ENCODE measurements around the gene PLD6.
"Not testable (repeated sequence)": the region's sequence is repeated elsewhere in the genome, so short reads cannot be mapped to it uniquely, and the experiment has no call there.

The PLD6 gene

GRCh38 chr17:17175917-17176316 is 30.2 kb downstream of the PLD6 start:
- DNase-seq (ENCODE audit: low read depth): no peak

DNA sequence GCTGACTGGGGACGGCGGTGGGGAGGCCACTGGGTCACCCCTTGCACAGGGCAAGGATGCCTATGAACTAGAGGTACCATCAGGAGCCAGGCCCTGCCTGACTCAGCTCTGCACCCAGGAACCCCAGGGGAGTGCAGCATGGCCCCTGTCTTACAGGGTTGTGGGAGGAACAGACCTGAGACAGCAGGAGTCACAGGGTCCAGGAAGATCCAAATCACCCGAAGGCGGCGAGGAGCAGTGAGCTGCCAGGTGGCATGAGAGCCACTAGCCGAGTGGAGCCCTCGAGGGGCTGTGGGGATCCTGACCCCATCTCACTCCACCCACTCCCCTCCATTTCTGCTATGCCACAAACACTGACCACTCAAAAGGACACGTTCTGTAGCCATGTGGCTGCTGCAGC is 30.8 kb downstream of the PLD6 start:
- no peak for DNase-seq (ENCODE audit: low read depth)

- DNase-seq (ENCODE audit: low read depth): no peak
Observed at GRCh38 chr17:17173921-17174320, 32.2 kb downstream of the PLD6 start.

- no peak for DNase-seq (ENCODE audit: low read depth)
Observed at GRCh38 chr17:17172990-17173389, 33.1 kb downstream of the PLD6 start.

DNA sequence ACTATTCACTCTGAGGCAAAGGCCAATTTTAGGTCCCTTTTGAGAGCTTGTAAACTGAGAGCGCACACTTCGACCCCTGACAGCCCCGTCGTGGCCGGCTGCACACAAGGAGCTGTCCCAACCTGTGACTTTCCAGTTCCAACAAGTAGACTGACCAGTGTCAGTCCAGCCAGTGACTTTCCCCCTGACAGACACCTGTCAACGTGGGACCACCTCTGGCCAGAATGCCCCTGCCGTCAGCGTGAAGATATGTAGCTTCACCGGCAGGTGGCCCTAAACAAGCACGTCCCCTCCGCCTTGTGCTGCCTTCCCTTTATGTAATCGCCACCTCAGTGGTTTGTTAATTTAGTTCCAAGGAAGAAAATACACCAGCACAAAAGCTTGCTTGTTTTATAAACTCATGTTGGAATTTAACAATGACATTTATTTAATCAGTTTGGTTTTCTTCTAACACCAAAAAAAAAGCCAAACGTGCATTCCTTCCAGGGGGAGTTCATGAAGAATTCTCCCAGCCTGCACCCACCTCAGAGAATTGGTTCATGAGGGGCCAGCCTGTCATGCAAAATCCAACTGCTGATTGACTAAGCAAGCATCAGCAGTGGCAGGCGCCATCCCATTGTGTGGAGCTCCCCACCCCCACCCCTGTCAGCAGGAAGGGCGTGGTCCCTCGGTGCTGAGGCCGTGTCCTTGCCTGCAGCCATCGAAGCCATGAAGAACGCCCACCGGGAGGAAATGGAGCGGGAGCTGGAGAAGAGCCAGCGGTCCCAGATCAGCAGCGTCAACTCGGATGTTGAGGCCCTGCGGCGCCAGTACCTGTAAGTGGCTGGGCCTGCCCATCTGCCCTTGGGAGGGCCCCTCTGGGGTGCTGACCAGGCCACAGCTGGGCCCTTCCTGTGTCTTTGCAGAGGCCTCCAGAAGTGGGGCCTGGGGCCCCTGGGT is 33.9 kb downstream of the PLD6 start:
- DNase-seq (ENCODE audit: low read depth): no peak

- DNase-seq (ENCODE audit: low read depth): no peak
Observed at GRCh38 chr17:17171186-17171585, 34.9 kb downstream of the PLD6 start.

- DNase-seq (ENCODE audit: low read depth): peak; percentile 77
Observed at GRCh38 chr17:17170346-17170985, 35.7 kb downstream of the PLD6 start.

GRCh38 chr17:17169396-17169795 is 36.7 kb downstream of the PLD6 start:
- no peak for DNase-seq (ENCODE audit: low read depth)

GRCh38 chr17:17168401-17168800 is 37.7 kb downstream of the PLD6 start:
- no peak for DNase-seq (ENCODE audit: low read depth)

DNA sequence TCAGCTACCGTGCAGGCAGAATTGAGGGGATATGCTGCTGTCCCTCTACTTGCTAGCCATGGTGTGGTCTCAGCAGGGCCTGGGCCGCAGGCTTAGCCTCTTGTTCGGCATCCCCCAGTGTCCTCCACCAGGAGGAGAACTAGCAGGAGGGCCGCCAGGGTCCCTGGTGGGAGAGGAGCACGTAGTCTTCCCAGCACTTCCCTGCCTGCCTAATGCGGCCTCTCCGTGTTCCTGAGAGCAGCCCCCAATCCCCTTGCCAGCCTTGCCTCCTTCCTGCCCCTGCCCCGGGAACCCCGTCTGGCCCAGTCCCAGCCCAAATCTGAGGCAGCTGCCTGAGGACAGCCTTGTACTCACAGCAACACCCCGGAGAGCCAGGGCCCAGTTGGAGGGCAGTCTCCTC is 38.1 kb downstream of the PLD6 start:
- no peak for DNase-seq (ENCODE audit: low read depth)

DNA sequence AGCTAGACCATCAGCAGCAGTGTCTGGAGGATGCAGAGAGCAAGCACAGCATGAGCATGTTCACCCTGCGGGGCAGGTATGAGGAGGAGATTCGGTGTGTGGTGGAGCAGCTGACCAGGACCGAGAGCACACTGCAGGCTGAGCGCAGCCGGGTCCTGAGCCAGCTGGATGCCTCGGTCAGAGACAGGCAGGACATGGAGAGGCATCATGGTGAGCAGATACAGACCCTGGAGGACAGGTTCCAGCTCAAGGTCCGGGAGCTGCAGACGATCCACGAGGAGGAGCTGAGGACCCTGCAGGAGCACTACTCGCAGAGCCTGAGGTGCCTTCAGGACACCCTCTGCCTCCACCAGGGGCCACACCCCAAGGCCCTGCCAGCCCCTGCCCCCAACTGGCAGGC is 38.8 kb downstream of the PLD6 start:
- no peak for DNase-seq (ENCODE audit: low read depth)

GRCh38 chr17:17166446-17166845 is 39.7 kb downstream of the PLD6 start:
- DNase-seq (ENCODE audit: low read depth): no peak

DNA sequence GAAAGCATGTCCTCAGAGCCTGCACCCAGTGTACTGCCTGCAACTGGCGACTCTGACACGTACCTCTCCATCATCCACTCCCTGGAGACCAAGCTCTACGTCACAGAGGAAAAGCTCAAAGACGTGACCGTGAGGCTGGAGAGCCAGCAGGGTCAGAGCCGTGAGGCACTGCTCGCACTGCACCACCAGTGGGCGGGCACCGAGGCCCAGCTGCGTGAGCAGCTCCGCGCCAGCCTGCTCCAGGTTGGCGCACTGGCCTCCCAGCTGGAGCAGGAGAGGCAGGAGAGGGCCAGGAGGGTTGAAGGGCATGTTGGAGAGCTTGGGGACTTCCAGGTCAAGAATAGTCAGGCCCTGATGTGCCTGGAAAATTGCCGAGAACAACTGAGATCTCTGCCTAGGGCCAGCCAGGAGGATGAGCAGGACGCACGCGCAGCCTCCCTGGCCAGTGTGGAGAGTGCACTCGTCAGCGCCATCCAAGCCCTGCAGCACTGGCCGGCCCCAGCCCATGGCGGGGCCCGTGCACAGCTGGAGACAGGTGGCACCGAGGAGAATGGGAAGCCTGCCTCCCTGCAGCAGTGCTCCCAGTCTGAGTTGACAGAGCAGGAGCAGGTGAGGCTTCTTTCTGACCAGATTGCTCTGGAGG is 40.3 kb downstream of the PLD6 start:
- DNase-seq (ENCODE audit: low read depth): no peak

GRCh38 chr17:17164676-17165075 is 41.5 kb downstream of the PLD6 start:
- no peak for DNase-seq (ENCODE audit: low read depth)

GRCh38 chr17:17164156-17164555 is 42.0 kb downstream of the PLD6 start:
- no peak for DNase-seq (ENCODE audit: low read depth)

GRCh38 chr17:17161759-17162158 is 44.4 kb downstream of the PLD6 start:
- no peak for DNase-seq (ENCODE audit: low read depth)

DNA sequence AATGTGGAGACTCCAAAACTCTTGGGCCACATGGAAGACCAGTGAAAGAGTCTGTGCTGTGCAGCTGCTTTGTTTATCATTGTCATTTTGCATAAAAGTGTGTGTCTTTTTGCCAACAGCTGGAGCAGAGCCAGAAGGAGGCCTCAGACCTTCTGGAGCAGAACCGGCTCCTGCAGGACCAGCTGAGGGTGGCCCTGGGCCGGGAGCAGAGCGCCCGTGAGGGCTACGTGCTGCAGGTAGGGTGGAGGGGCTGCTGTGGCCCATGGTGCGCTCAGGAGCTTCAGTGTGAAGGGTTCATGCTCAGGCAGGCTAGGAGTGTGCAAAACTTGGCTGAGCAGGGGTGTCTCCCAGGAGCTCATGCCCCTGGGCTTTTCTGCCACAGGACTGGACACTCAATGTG is 45.0 kb downstream of the PLD6 start:
- no peak for DNase-seq (ENCODE audit: low read depth)

GRCh38 chr17:17159571-17159970 is 46.6 kb downstream of the PLD6 start:
- DNase-seq (ENCODE audit: low read depth): no peak

DNA sequence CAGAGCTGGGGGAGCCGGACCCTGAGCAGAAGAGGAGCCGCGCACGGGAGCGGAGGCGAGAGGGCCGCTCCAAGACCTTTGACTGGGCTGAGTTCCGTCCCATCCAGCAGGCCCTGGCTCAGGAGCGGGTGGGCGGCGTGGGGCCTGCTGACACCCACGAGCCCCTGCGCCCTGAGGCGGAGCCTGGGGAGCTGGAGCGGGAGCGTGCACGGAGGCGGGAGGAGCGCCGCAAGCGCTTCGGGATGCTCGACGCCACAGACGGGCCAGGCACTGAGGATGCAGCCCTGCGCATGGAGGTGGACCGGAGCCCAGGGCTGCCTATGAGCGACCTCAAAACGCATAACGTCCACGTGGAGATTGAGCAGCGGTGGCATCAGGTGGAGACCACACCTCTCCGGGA is 47.6 kb downstream of the PLD6 start:
- DNase-seq (ENCODE audit: low read depth): not testable (repeated sequence)

GRCh38 chr17:17157041-17157440 is 49.1 kb downstream of the PLD6 start:
- no peak for DNase-seq (ENCODE audit: low read depth)

- peak; percentile 22 for DNase-seq (ENCODE audit: low read depth)
Observed at GRCh38 chr17:17156511-17156910, 49.6 kb downstream of the PLD6 start.

GRCh38 chr17:17156107-17156506 is 50.0 kb downstream of the PLD6 start:
- DNase-seq (ENCODE audit: low read depth): peak; percentile 53

GRCh38 chr17:17155568-17155967 is 50.6 kb downstream of the PLD6 start:
- DNase-seq (ENCODE audit: low read depth): peak; percentile 6
